HepG2 (cell line): ENCODE data around the gene SLC17A9. TPM values are rescaled to one million over a fixed set of nuclear protein-coding genes. Genes with fewer than 3 reads are reported as not detected.
A peak's percentile ranks its signal among the peaks of the same experiment; 100 is the strongest.

ENCODE experiments used
- ARNT2 ChIP-seq: sonication (generic); formaldehyde crosslinking; IDR thresholded peaks from 2 replicates; pipeline ENCODE4 v1.8.0; 2022; ENCODE audit warnings: mild to moderate bottlenecking, low read depth, missing genetic modification reagents, moderate library complexity
- ATF7 ChIP-seq, 2 experiments: fragments of 450-650 bp in 1 of 2; sonication (generic) in 1 of 2; formaldehyde crosslinking in 1 of 2; IDR thresholded peaks; 2 replicates each; pipeline versions ENCODE4 v1.4.0 to v1.6.1; 2016 to 2020; ENCODE audit warnings: antibody characterized with exemption in 1 of 2, mild to moderate bottlenecking in 1 of 2, missing genetic modification reagents in 1 of 2
- BRD4 ChIP-seq: sonication (generic); formaldehyde crosslinking; IDR thresholded peaks from 2 replicates; pipeline ENCODE4 v1.4.0; 2020; ENCODE audit warnings: missing genetic modification reagents
- DNMT1 ChIP-seq: sonication (generic); formaldehyde crosslinking; IDR thresholded peaks from 2 replicates; pipeline ENCODE4 v1.5.1; 2020; ENCODE audit warnings: mild to moderate bottlenecking, missing genetic modification reagents
- HHEX ChIP-seq: IDR thresholded peaks from 2 replicates; pipeline ENCODE4 v1.6.1; 2016; ENCODE audit warnings: control low read depth
- KLF9 ChIP-seq: IDR thresholded peaks from 2 replicates; pipeline ENCODE4 v1.6.1; 2016; ENCODE audit warnings: low read depth
- MLXIP ChIP-seq: sonication (generic); formaldehyde crosslinking; IDR thresholded peaks from 2 replicates; pipeline ENCODE4 v1.9.0; 2021; ENCODE audit warnings: missing genetic modification reagents, borderline replicate concordance
- SALL1 ChIP-seq: sonication (generic); formaldehyde crosslinking; IDR thresholded peaks from 2 replicates; pipeline ENCODE4 v1.8.0; 2022; ENCODE audit warnings: mild to moderate bottlenecking, missing genetic modification reagents
- SNRNP70 ChIP-seq: fragments of 200-400 bp; formaldehyde crosslinking; IDR thresholded peaks from 2 replicates; pipeline ENCODE4 v1.6.1; 2017; ENCODE audit warnings: mild to moderate bottlenecking, low read depth, low read length, moderate library complexity
- TBP ChIP-seq: sonication (generic); formaldehyde crosslinking; IDR thresholded peaks from 2 replicates; pipeline ENCODE4 v1.5.0; 2020; ENCODE audit warnings: missing genetic modification reagents
- TEAD3 ChIP-seq: optimal IDR thresholded peaks from 2 replicates; pipeline ENCODE3; 2016; ENCODE audit warnings: borderline replicate concordance
- THAP11 ChIP-seq: IDR thresholded peaks from 2 replicates; pipeline ENCODE4 v1.6.1; 2016; ENCODE audit warnings: missing biosample characterization, missing genetic modification reagents
- TRIM22 ChIP-seq: fragments of 450-650 bp; IDR thresholded peaks from 2 replicates; pipeline ENCODE4 v1.6.1; 2017
- ZBTB1 ChIP-seq: sonication (generic); formaldehyde crosslinking; IDR thresholded peaks from 2 replicates; pipeline ENCODE4 v1.4.0; 2020; ENCODE audit warnings: missing genetic modification reagents, borderline replicate concordance
- ZBTB33 ChIP-seq: sonication (generic); formaldehyde crosslinking; IDR thresholded peaks from 2 replicates; pipeline ENCODE4 v1.4.0; 2020; ENCODE audit warnings: missing genetic modification reagents
- ZFP1 ChIP-seq: IDR thresholded peaks from 2 replicates; pipeline ENCODE4 v1.6.1; 2016
- ZNF225 ChIP-seq: sonication (generic); formaldehyde crosslinking; IDR thresholded peaks from 2 replicates; pipeline ENCODE4 v1.4.0; 2020; ENCODE audit warnings: mild to moderate bottlenecking, missing genetic modification reagents
- ZNF3 ChIP-seq: IDR thresholded peaks from 2 replicates; pipeline ENCODE4 v1.7.0; 2017; ENCODE audit warnings: inconsistent platforms
- ZNF44 ChIP-seq: sonication (generic); formaldehyde crosslinking; IDR thresholded peaks from 2 replicates; pipeline ENCODE4 v1.5.1; 2020; ENCODE audit warnings: mild to moderate bottlenecking, missing genetic modification reagents
- ZNF546 ChIP-seq: sonication (generic); formaldehyde crosslinking; conservative IDR thresholded peaks from 2 replicates; pipeline ENCODE4 v1.8.1; 2023; ENCODE audit warnings: mild to moderate bottlenecking, missing genetic modification reagents
- ZNF552 ChIP-seq: sonication (generic); formaldehyde crosslinking; IDR thresholded peaks from 2 replicates; pipeline ENCODE4 v1.9.0; 2022; ENCODE audit warnings: missing genetic modification reagents, mild to moderate bottlenecking, borderline replicate concordance
- ZNF605 ChIP-seq: sonication (generic); formaldehyde crosslinking; IDR thresholded peaks from 2 replicates; pipeline ENCODE4 v1.8.0; 2022; ENCODE audit warnings: mild to moderate bottlenecking, missing genetic modification reagents
- ZNF614 ChIP-seq: IDR thresholded peaks from 2 replicates; pipeline ENCODE4 v1.6.1; 2018; ENCODE audit warnings: missing biosample characterization, missing genetic modification reagents, inconsistent platforms, borderline replicate concordance
- polyA plus RNA-seq, 8 experiments: library from polyadenylated mRNA; depleted of rRNA in 3 of 8; stranded (reverse) in 7 of 8; unstranded in 1 of 8; fragments of >200 nt; fragmentation: Illumina TruSeq in 4 of 8; extraction: Trizol in 4 of 8; gene quantifications; 2 replicates each; pipeline versions ENCODE4 v1.2.1 to v1.2.3, GENCODE V29; 2011 to 2016; ENCODE audit warnings: low read depth in 4 of 8, missing spikeins in 1 of 8, mixed read lengths in 1 of 8; ENCODE audit not compliant: insufficient read depth in 1 of 8
- total RNA-seq, 5 experiments: library from RNA; depleted of rRNA; stranded (reverse); fragments of >200 nt; fragmentation: Illumina TruSeq; extraction: Trizol; gene quantifications; 2 replicates each; pipeline ENCODE4 v1.2.3, GENCODE V29; 2016; ENCODE audit warnings: low read depth in 1 of 5

The SLC17A9 gene
- total and polyA plus RNA-seq, 2 of the 13 experiments (the other 11 are each of a cell fraction or from before 2014, with no cell fraction given) = 110 to 191 TPM

GRCh38 chr20:62971950-62972844 is 19.7 kb downstream of the SLC17A9 start (continued):
- TF ChIP-seq ZBTB33 (peak; percentile 74), ARNT2 (CRISPR knock-in tag) (peak; percentile 51; the same call in 1 of the 2 replicates), ZNF546 (no peak), TEAD3 (CRISPR knock-in tag) (peak; percentile 79), TRIM22 (no peak), ZNF614 (CRISPR knock-in tag) (no peak; the same call in 1 of the 2 replicates), KLF9 (no peak), MLXIP (CRISPR knock-in tag) (no peak), THAP11 (CRISPR knock-in tag) (peak; percentile 54; the same call in 1 of the 2 replicates), DNMT1 (peak; percentile 99), SNRNP70 (no peak), ZNF44 (CRISPR knock-in tag) (no peak), ZBTB1 (no peak), ZNF225 (CRISPR knock-in tag) (peak; percentile 95), TBP (CRISPR knock-in tag) (0 out of 2 replicates have a peak, but pooled peaks have one; percentile 60), ATF7 (IDR thresholded peaks at IDR 0.05) (no peak), ATF7 (CRISPR knock-in tag; IDR thresholded peaks at IDR 0.05) (no peak), ZNF605 (CRISPR knock-in tag) (no peak), SALL1 (peak; percentile 85), ZFP1 (CRISPR knock-in tag) (peak; percentile 96; the same call in 1 of the 2 replicates), BRD4 (CRISPR knock-in tag) (no peak), HHEX (CRISPR knock-in tag) (no peak), ZNF552 (CRISPR knock-in tag) (0 out of 2 replicates have a peak, but pooled peaks have one; percentile 48), ZNF3 (CRISPR knock-in tag) (peak; percentile 7; the same call in 1 of the 2 replicates)
